ENCODE results near the gene SUMF1.

DNA sequence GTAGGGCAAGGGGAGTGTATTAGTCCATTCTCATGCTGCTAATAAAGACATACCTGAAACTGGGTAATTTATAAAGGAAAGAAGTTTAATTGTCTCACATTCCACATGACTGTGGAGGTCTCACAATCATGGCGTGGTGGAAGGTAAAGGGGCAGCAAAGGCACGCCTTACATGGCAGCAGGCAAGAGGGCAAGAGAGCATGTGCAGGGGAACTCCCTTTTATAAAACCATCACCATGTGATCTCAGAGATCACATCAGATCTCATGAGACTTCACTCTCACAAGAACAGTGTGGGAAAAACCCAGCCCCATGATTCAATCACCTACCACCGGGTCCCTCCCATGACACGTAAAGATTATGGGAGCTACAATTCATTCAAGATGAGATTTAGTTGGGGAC lies 41.4 kb downstream of the SUMF1 start:
- TF ChIP-seq SUZ12 (IDR thresholded peaks at IDR 0.05) (no peak), TARDBP (IDR thresholded peaks at IDR 0.05) (no peak), LEF1 (IDR thresholded peaks at IDR 0.05; ENCODE audit: borderline replicate concordance) (no peak), ELF4 (IDR thresholded peaks at IDR 0.05) (no peak), SP1 (IDR thresholded peaks at IDR 0.05) (no peak)
- TF ChIP-seq, protein P1, sequence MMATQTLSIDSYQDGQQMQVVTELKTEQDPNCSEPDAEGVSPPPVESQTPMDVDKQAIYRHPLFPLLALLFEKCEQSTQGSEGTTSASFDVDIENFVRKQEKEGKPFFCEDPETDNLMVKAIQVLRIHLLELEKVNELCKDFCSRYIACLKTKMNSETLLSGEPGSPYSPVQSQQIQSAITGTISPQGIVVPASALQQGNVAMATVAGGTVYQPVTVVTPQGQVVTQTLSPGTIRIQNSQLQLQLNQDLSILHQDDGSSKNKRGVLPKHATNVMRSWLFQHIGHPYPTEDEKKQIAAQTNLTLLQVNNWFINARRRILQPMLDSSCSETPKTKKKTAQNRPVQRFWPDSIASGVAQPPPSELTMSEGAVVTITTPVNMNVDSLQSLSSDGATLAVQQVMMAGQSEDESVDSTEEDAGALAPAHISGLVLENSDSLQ (IDR thresholded peaks at IDR 0.05), result no peak

Data from HEK293T (cell line).